Esophagus muscularis mucosa (tissue), 4 donors: ENCODE measurements around the gene NELFB. TPM values are rescaled to one million over a fixed set of nuclear protein-coding genes. Genes with fewer than 3 reads are reported as not detected.

Experiments used
- DNase-seq: peaks from one replicate; pipeline ENCODE4 v3.0.0-alpha.2; 2017; ENCODE audit errors: extremely low spot score
- H3K27ac ChIP-seq, 4 donors: fragments of 200-600 bp; sonication (generic); replicated peaks in 1 of 4; 1 replicate in 3 of 4; 2 replicates in 1 of 4; pipeline ENCODE4 v1.5.1; 2016 to 2019; ENCODE audit warnings: mild to moderate bottlenecking in 1 of 4
- H3K27me3 ChIP-seq, 4 donors: fragments of 200-600 bp; sonication (generic); one replicate each; pipeline versions ENCODE4 v1.5.1 to v1.6.0; 2016 to 2019
- H3K36me3 ChIP-seq, 4 donors: fragments of 200-600 bp; sonication (generic); one replicate each; pipeline ENCODE4 v1.5.1; 2016 to 2019
- H3K4me1 ChIP-seq, 4 donors: fragments of 200-600 bp; sonication (generic); one replicate each; pipeline ENCODE4 v1.5.1; 2016 to 2019
- H3K4me3 ChIP-seq, 4 donors: fragments of 200-600 bp; sonication (generic); 1 replicate in 2 of 4; 2 replicates in 2 of 4; pipeline ENCODE4 v1.5.1; 2016 to 2019; ENCODE audit warnings: mild to moderate bottlenecking in 4 of 4, moderate library complexity in 1 of 4
- H3K9me3 ChIP-seq, 4 donors: fragments of 200-600 bp; sonication (generic); 1 replicate in 3 of 4; 2 replicates in 1 of 4; pipeline ENCODE4 v1.5.1; 2016 to 2019
- CTCF ChIP-seq, 3 experiments: fragments of 200-600 bp in 2 of 3; fragments of 450-650 bp in 1 of 3; sonication (generic) in 2 of 3; IDR thresholded peaks; one replicate each; pipeline ENCODE4 v1.5.1; 2017 to 2019; ENCODE audit warnings: antibody characterized with exemption in 3 of 3, mild to moderate bottlenecking in 2 of 3, moderate library complexity in 1 of 3
- EP300 ChIP-seq: sonication (generic); formaldehyde crosslinking; IDR thresholded peaks from one replicate; pipeline ENCODE4 v1.6.1; 2017; ENCODE audit warnings: antibody characterized with exemption
- POLR2A ChIP-seq: fragments of 450-650 bp; IDR thresholded peaks from one replicate; pipeline ENCODE4 v1.6.1; 2017; ENCODE audit warnings: antibody characterized with exemption, moderate library complexity, mild to moderate bottlenecking, low read depth
- POLR2AphosphoS5 ChIP-seq, 2 donors: sonication (generic); formaldehyde crosslinking; IDR thresholded peaks; one replicate each; pipeline ENCODE4 v1.6.1; 2017; ENCODE audit warnings: antibody characterized with exemption in 2 of 2
- WGBS: methylation state at CpG from one replicate; pipeline ENCODE4 v1.1.5; 2018; 5-methylcytosine and 5-hydroxymethylcytosine counted together
- intact Hi-C: fragments of 100-400 bp; cut with DNase I; formaldehyde crosslinking; loops from one replicate; pipeline ENCODE4 v1.15.1; 2023
- total RNA-seq, 4 donors: library from RNA; depleted of rRNA; stranded (reverse); fragments of >200 nt; gene quantifications; one replicate each; pipeline versions ENCODE4 v1.1.0 to v1.2.1, GENCODE V29; 2016

Gene NELFB
- total RNA-seq, 4 donors from 2014 or later: 26.6 to 73.2 (median 48.8) TPM

GRCh38 chr9:137301081-137301947, 46.2 kb downstream of the NELFB start:
- H3K4me1 ChIP-seq: peaks cover 68 to 93% (median 75%) of the 10 kb centered on the region in 4 donors

GRCh38 chr9:137302118-137302448, 47.0 kb downstream of the NELFB start, which contains the start of gene NRARP:
Gene NRARP, minus strand, starts transcription at chr9:137302271. Its CDS starts 343 bp downstream, at chr9:137301928.
- no peaks in the 10 kb centered on the region for H3K36me3 ChIP-seq
- under 1% methylated on average over 22 of the region's 60 CpGs for WGBS
- DNase-seq: no peak
- H3K27ac ChIP-seq: peak within 1 kb of the TSS; percentile 70 to 81 (median 76)
- peaks cover 72 to 93% (median 75%) of the 10 kb centered on the region in 4 donors for H3K4me1 ChIP-seq
- H3K4me3 ChIP-seq: peak within 1 kb of the TSS; percentile 53 to 59 (median 57)
- H3K9me3 ChIP-seq: no peaks in the 10 kb centered on the region
- TF ChIP-seq POLR2AphosphoS5 (IDR thresholded peaks at IDR 0.05) (peak; percentile 78 to 83), POLR2A (no peak), CTCF (IDR thresholded peaks at IDR 0.05) (peak in 1 of 3 experiments; percentile 43), EP300 (no peak)
- intact Hi-C loops: no loop called here
- peaks cover 4 to 93% (median 38%) of the 10 kb centered on the region in 4 donors for H3K27me3 ChIP-seq

More at GRCh38 chr9:137301081-137301947, 46.2 kb downstream of the NELFB start:
- Histone ChIP-seq H3K27me3 (peaks cover 4 to 93% (median 41%) of the 10 kb centered on the region in 4 donors), H3K36me3 (no peaks in the 10 kb centered on the region), H3K27ac (peak overlapping the region; percentile 66 to 76 (median 73)), H3K4me3 (peak overlapping the region; percentile 50 to 59 (median 56)), H3K9me3 (no peaks in the 10 kb centered on the region)
- intact Hi-C loops: no loop called here
- no peak for TF ChIP-seq POLR2A
- TF ChIP-seq CTCF (IDR thresholded peaks at IDR 0.05): peak in 2 of 3 experiments; percentile 18
- no peak for TF ChIP-seq POLR2AphosphoS5 (IDR thresholded peaks at IDR 0.05)
- TF ChIP-seq EP300: no peak
- under 1% methylated on average over 20 of the region's 115 CpGs for WGBS
- DNase-seq: no peak

GRCh38 chr9:137302449-137303150, 47.5 kb downstream of the NELFB start:
- Histone ChIP-seq H3K27ac (peak overlapping the region; percentile 61 to 81 (median 76)), H3K27me3 (peaks cover 4 to 93% (median 34%) of the 10 kb centered on the region in 4 donors), H3K4me3 (peak overlapping the region; percentile 53 to 59 (median 56)), H3K4me1 (peaks cover 73 to 93% (median 77%) of the 10 kb centered on the region in 4 donors), H3K36me3 (no peaks in the 10 kb centered on the region), H3K9me3 (no peaks in the 10 kb centered on the region)
- no peak for DNase-seq
- intact Hi-C loops: no loop called here
- TF ChIP-seq CTCF (IDR thresholded peaks at IDR 0.05) (peak; percentile 16 to 59 (median 31)), POLR2A (no peak)
- no CpG with 5 or more reads among the region's 78 CpGs for WGBS

- DNase-seq: no peak
- Histone ChIP-seq H3K4me1 (peaks cover 67 to 92% (median 75%) of the 10 kb centered on the region in 4 donors), H3K36me3 (no peaks in the 10 kb centered on the region), H3K4me3 (peak overlapping the region in 3 of 4 donors; percentile 53 to 59 (median 57)), H3K27ac (peak overlapping the region; percentile 61 to 81 (median 76)), H3K27me3 (peaks cover 0 to 93% (median 33%) of the 10 kb centered on the region in 4 donors), H3K9me3 (no peaks in the 10 kb centered on the region)
- TF ChIP-seq CTCF (IDR thresholded peaks at IDR 0.05): no peak
- TF ChIP-seq POLR2AphosphoS5 (IDR thresholded peaks at IDR 0.05): no peak
- no peak for TF ChIP-seq EP300
- no peak for TF ChIP-seq POLR2A
- 64% methylated on average over 11 of the region's 23 CpGs for WGBS
- intact Hi-C loops: no loop called here
These were observed 48.2 kb downstream of the NELFB start for GRCh38 chr9:137303151-137303892.
